NT2/D1 (cell line): ENCODE measurements around the gene CCN6.

Experiments used
- DNase-seq: peaks from one replicate; pipeline ENCODE4 v3.0.0-alpha.2; 2011; ENCODE audit warnings: low read depth, low spot score
- H3K27me3 ChIP-seq: 2 replicates; pipeline ENCODE4 v1.6.0; 2011; ENCODE audit warnings: mild to moderate bottlenecking; ENCODE audit not compliant: insufficient read length, insufficient read depth
- H3K36me3 ChIP-seq: 2 replicates; pipeline ENCODE4 v1.6.1; 2011; ENCODE audit warnings: mild to moderate bottlenecking, low read length, mixed read lengths; ENCODE audit not compliant: insufficient read depth, insufficient read length
- H3K4me1 ChIP-seq: 2 replicates; pipeline ENCODE4 v1.5.1; 2011; ENCODE audit not compliant: insufficient read depth, insufficient read length
- H3K4me3 ChIP-seq: 2 replicates; pipeline ENCODE4 v1.5.1; 2011; ENCODE audit warnings: low read depth; ENCODE audit not compliant: insufficient read length
- H3K9ac ChIP-seq: 2 replicates; pipeline ENCODE4 v1.6.0; 2011; ENCODE audit warnings: low read depth; ENCODE audit not compliant: insufficient read length
- H3K9me3 ChIP-seq: 2 replicates; pipeline ENCODE4 v1.5.1; 2011; ENCODE audit warnings: mild to moderate bottlenecking, low read length; ENCODE audit not compliant: insufficient read depth
- SUZ12 ChIP-seq: IDR thresholded peaks from 2 replicates; pipeline ENCODE4 v1.6.1; 2011; ENCODE audit not compliant: insufficient read length, insufficient read depth; ENCODE audit errors: extremely low read depth
- YY1 ChIP-seq: IDR thresholded peaks from 2 replicates; pipeline ENCODE4 v1.6.1; 2011; ENCODE audit not compliant: insufficient read length, insufficient read depth
- ZNF274 ChIP-seq: IDR thresholded peaks from 2 replicates; pipeline ENCODE4 v1.6.1; 2011; ENCODE audit warnings: mild to moderate bottlenecking, low read depth, low read length

CCN6 gene

GRCh38 chr6:112013051-112013450, 40.9 kb upstream of the CCN6 start:
- Histone ChIP-seq H3K36me3 (no peaks in the 10 kb centered on the region), H3K9me3 (no peaks in the 10 kb centered on the region), H3K4me3 (no peak overlapping the region), H3K27me3 (no peaks in the 10 kb centered on the region), H3K9ac (no peak overlapping the region), H3K4me1 (no peaks in the 10 kb centered on the region)
- TF ChIP-seq SUZ12: no peak
- no peak for TF ChIP-seq YY1
- no peak for TF ChIP-seq ZNF274
- no peak for DNase-seq

- no peak overlapping the region for H3K4me3 ChIP-seq
- no peak overlapping the region for H3K9ac ChIP-seq
- DNase-seq: no peak
- H3K9me3 ChIP-seq: no peaks in the 10 kb centered on the region
- TF ChIP-seq YY1: no peak
- no peak for TF ChIP-seq SUZ12
- TF ChIP-seq ZNF274: no peak
- no peaks in the 10 kb centered on the region for H3K36me3 ChIP-seq
- no peaks in the 10 kb centered on the region for H3K4me1 ChIP-seq
- H3K27me3 ChIP-seq: no peaks in the 10 kb centered on the region
These were observed 39.4 kb upstream of the CCN6 start for GRCh38 chr6:112014483-112014882.

- Histone ChIP-seq H3K27me3 (no peaks in the 10 kb centered on the region), H3K9ac (no peak overlapping the region), H3K9me3 (no peaks in the 10 kb centered on the region), H3K36me3 (no peaks in the 10 kb centered on the region), H3K4me1 (no peaks in the 10 kb centered on the region), H3K4me3 (no peak overlapping the region)
- no peak for DNase-seq
- TF ChIP-seq YY1: no peak
- TF ChIP-seq ZNF274: no peak
- no peak for TF ChIP-seq SUZ12
These were observed 38.2 kb upstream of the CCN6 start for GRCh38 chr6:112015725-112016124.

- no peak for TF ChIP-seq SUZ12
- TF ChIP-seq ZNF274: no peak
- TF ChIP-seq YY1: no peak
- Histone ChIP-seq H3K36me3 (no peaks in the 10 kb centered on the region), H3K4me3 (no peak overlapping the region), H3K4me1 (no peaks in the 10 kb centered on the region), H3K9me3 (no peaks in the 10 kb centered on the region), H3K27me3 (no peaks in the 10 kb centered on the region), H3K9ac (no peak overlapping the region)
- DNase-seq: no peak
These were observed 37.6 kb upstream of the CCN6 start for GRCh38 chr6:112016320-112016719.

DNA sequence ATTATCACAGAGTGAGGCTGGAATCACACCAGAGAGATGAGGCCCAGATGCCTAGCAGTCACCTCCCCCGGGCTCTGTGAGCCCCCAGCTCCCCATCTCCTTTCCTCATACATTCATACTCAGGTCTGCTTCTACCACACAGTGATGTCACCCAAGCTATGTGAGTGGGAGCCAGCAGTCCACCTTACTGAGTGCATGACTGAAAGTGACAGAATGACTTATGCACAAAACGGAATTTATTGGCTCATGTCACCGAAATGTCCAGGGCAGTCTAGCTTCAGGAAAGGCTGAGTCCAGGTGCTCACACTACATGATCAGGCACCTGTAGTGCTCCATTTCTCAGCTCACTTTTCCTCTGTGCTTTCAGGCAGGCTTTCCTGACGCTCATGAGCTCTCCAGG, 36.7 kb upstream of the CCN6 start:
- Histone ChIP-seq H3K9ac (no peak overlapping the region), H3K4me3 (no peak overlapping the region), H3K4me1 (no peaks in the 10 kb centered on the region), H3K9me3 (no peaks in the 10 kb centered on the region), H3K36me3 (no peaks in the 10 kb centered on the region), H3K27me3 (no peaks in the 10 kb centered on the region)
- no peak for DNase-seq
- TF ChIP-seq SUZ12 (no peak), ZNF274 (no peak), YY1 (no peak)

DNA sequence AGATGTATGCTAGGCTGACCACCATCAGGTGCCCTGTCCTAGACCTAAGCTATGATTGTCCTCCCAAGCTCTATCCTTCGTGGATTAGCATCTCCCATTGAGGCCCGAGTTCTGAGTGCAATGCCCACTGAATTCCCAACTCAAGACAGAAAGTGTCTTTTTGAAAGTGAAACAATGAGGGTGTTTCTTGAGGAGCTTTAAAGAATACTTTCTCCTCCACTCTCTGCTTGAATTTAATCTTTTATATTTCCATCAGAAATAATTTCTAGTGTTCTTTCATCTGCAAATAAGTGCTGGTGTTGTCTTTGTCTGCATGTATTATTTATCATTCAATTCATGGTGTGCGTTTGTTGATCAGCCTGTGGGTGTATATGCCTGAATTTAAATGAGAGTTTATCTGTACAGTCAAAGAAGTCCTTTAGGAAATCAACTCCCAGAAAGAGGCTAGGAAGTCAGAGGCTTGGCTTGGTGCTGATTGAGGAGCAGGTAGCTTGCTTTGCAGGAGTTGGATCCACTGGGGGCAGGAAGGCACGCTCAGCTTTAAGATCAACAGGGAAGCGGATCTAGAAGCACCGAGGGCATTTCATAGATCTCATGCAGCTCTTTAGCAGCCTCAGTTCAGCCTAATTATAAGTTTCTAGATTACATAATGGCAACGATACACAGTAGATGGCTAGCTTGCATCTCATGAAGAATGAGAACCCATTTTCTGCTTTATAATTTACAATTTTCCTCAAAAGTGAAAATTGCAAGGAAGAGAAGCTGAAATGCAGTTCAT, 36.0 kb upstream of the CCN6 start:
- TF ChIP-seq YY1 (no peak), ZNF274 (no peak)
- no peaks in the 10 kb centered on the region for H3K36me3 ChIP-seq
- no peak for DNase-seq
- H3K9me3 ChIP-seq: no peaks in the 10 kb centered on the region
- no peak overlapping the region for H3K9ac ChIP-seq
- no peak overlapping the region for H3K4me3 ChIP-seq
- H3K4me1 ChIP-seq: no peaks in the 10 kb centered on the region
- no peaks in the 10 kb centered on the region for H3K27me3 ChIP-seq

DNA sequence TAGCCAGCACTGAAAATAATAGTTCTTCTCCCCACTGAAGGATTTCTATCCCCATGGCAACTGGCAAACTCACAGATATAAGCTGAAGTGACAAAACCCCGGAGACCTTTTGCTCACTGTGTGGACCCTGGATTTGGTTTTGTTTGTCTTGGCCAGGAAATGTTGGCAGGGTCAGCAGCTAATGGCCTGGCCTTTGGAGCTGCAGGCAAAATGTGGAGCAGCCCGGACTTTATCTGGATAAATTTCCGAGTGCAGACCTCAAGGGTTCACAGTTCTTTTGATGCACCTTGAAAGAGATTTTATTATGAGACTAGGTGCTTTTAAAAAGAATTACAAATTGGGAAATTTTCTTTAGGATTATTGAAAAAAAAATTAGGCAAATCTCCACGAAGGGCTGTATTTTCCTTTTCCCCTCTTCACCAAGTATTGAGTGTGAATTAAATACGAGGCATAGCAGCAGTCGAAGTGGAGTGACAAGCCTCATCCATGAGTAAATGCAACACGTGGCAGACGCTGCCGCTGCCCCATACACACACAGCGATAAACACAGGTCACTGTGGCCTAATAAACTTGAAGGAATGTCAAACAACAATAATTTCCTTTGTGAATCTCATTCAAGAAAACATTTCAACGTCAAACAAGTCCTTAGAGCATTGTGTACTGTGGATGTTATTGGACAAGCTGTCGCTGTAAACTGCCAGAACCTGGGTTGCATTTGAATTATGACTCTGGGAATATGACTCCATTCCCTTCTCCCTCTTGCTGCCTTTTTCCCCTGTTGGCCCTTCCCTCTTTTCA, 35.1 kb upstream of the CCN6 start:
- Histone ChIP-seq H3K27me3 (no peaks in the 10 kb centered on the region), H3K36me3 (no peaks in the 10 kb centered on the region), H3K4me3 (no peak overlapping the region), H3K9ac (no peak overlapping the region), H3K4me1 (no peaks in the 10 kb centered on the region), H3K9me3 (0 out of 2 replicates have a peak, but pooled peaks cover 1% of the 10 kb centered on the region)
- no peak for TF ChIP-seq SUZ12
- no peak for TF ChIP-seq ZNF274
- no peak for DNase-seq
